ENCODE data around the gene ZCCHC14. TPM values are rescaled to one million over a fixed set of nuclear protein-coding genes. Genes with fewer than 3 reads are reported as not detected.
"Not testable (repeated sequence)": the region's sequence is repeated elsewhere in the genome, so short reads cannot be mapped to it uniquely, and the experiment has no call there.

The ZCCHC14 gene
- total and polyA plus RNA-seq, 8 donors = 23.4 to 38.7 (median 31.4) TPM

- Histone ChIP-seq H3K9me3 (no peaks in the 10 kb centered on the region), H3K4me3 (peak overlapping the region in 1 of 2 donors; percentile 11), H3K27ac (peak overlapping the region in 1 of 2 donors; percentile 28), H3K27me3 (no peaks in the 10 kb centered on the region), H3K36me3 (no peaks in the 10 kb centered on the region), H3K4me1 (peaks cover 13 to 74% of the 10 kb centered on the region in 2 donors)
- DNase-seq (peak in 2 of 4 donors; percentile 76 to 86), ATAC-seq (peak; percentile 83)
- intact Hi-C loops (cut with DNase I) = no loop called here
- TF ChIP-seq CTCF (IDR thresholded peaks at IDR 0.05) = no peak
Observed at GRCh38 chr16:87487361-87487924, 5.4 kb downstream of the ZCCHC14 start.

- Histone ChIP-seq H3K4me1 (peaks cover 13 to 79% of the 10 kb centered on the region in 2 donors), H3K27ac (no peak overlapping the region)
- TF ChIP-seq CTCF (IDR thresholded peaks at IDR 0.05) = no peak
Observed at GRCh38 chr16:87486713-87487247, 6.0 kb downstream of the ZCCHC14 start.

GRCh38 chr16:87486282-87486681 is 6.5 kb downstream of the ZCCHC14 start:
- ATAC-seq (no peak), DNase-seq (no peak)
- no peak overlapping the region for H3K4me3 ChIP-seq
- H3K4me1 ChIP-seq = peaks cover 12 to 74% of the 10 kb centered on the region in 2 donors
- no peaks in the 10 kb centered on the region for H3K36me3 ChIP-seq
- no peaks in the 10 kb centered on the region for H3K9me3 ChIP-seq
- no peak for TF ChIP-seq CTCF (IDR thresholded peaks at IDR 0.05)
- H3K27me3 ChIP-seq = no peaks in the 10 kb centered on the region
- intact Hi-C loops (cut with DNase I) = no loop called here
- no peak overlapping the region for H3K27ac ChIP-seq

More at GRCh38 chr16:87486713-87487247, 6.0 kb downstream of the ZCCHC14 start:
- no peaks in the 10 kb centered on the region for H3K9me3 ChIP-seq
- H3K36me3 ChIP-seq = no peaks in the 10 kb centered on the region
- DNase-seq (no peak), ATAC-seq (no peak)
- intact Hi-C loops (cut with DNase I) = no loop called here
- no peaks in the 10 kb centered on the region for H3K27me3 ChIP-seq
- H3K4me3 ChIP-seq = no peak overlapping the region

- H3K4me3 ChIP-seq; H3K27ac ChIP-seq; H3K27me3 ChIP-seq; H3K9me3 ChIP-seq; intact Hi-C loops (cut with DNase I); DNase-seq; ATAC-seq; H3K36me3 ChIP-seq: not testable (repeated sequence)
- H3K4me1 ChIP-seq = peaks cover 9 to 69% of the 10 kb centered on the region in 2 donors
Observed at GRCh38 chr16:87485792-87486191, 7.0 kb downstream of the ZCCHC14 start.

GRCh38 chr16:87484487-87485331 is 8.1 kb downstream of the ZCCHC14 start:
- Histone ChIP-seq H3K27me3 (no peaks in the 10 kb centered on the region), H3K4me1 (peaks cover 9 to 58% of the 10 kb centered on the region in 2 donors), H3K4me3 (no peak overlapping the region), H3K9me3 (no peaks in the 10 kb centered on the region), H3K27ac (peak overlapping the region in 1 of 2 donors; percentile 23), H3K36me3 (no peaks in the 10 kb centered on the region)
- intact Hi-C loops (cut with DNase I) = no loop called here
- no peak for DNase-seq
- no peak for ATAC-seq
- no peak for TF ChIP-seq CTCF (IDR thresholded peaks at IDR 0.05)
